Fibroblast of the aortic adventitia (primary cell): ENCODE results near the gene GLS. TPM values are rescaled to one million over a fixed set of nuclear protein-coding genes. Genes with fewer than 3 reads are reported as not detected.

Experiments
- DNase-seq: peaks from one replicate; pipeline ENCODE4 v3.0.0-alpha.2; 2010; ENCODE audit warnings: low read depth
- H3K4me3 ChIP-seq: 2 replicates; pipeline ENCODE4 v1.5.1; 2011; ENCODE audit warnings: low read depth, mild to moderate bottlenecking, control low read depth, low read length, moderate library complexity
- total RNA-seq: library from RNA; depleted of rRNA; stranded (reverse); fragments of >200 nt; gene quantifications from 2 replicates; pipeline ENCODE4 v1.2.3, GENCODE V29; 2012; ENCODE audit warnings: low replicate concordance
- TF ChIP-seq, protein P1 (sequence below): IDR thresholded peaks from 2 replicates; pipeline ENCODE4 v1.5.1; 2011; ENCODE audit warnings: mild to moderate bottlenecking, low read length, control low read depth, inconsistent platforms; ENCODE audit not compliant: insufficient read depth

GLS gene
- total RNA-seq, 1 donor, result 116 TPM

- H3K4me3 ChIP-seq, result no peak overlapping the region
- no peak for DNase-seq
- TF ChIP-seq, protein P1, sequence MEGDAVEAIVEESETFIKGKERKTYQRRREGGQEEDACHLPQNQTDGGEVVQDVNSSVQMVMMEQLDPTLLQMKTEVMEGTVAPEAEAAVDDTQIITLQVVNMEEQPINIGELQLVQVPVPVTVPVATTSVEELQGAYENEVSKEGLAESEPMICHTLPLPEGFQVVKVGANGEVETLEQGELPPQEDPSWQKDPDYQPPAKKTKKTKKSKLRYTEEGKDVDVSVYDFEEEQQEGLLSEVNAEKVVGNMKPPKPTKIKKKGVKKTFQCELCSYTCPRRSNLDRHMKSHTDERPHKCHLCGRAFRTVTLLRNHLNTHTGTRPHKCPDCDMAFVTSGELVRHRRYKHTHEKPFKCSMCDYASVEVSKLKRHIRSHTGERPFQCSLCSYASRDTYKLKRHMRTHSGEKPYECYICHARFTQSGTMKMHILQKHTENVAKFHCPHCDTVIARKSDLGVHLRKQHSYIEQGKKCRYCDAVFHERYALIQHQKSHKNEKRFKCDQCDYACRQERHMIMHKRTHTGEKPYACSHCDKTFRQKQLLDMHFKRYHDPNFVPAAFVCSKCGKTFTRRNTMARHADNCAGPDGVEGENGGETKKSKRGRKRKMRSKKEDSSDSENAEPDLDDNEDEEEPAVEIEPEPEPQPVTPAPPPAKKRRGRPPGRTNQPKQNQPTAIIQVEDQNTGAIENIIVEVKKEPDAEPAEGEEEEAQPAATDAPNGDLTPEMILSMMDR, result no peak
Observed at GRCh38 chr2:190887089-190887488, 6.5 kb downstream of the GLS start.

DNA sequence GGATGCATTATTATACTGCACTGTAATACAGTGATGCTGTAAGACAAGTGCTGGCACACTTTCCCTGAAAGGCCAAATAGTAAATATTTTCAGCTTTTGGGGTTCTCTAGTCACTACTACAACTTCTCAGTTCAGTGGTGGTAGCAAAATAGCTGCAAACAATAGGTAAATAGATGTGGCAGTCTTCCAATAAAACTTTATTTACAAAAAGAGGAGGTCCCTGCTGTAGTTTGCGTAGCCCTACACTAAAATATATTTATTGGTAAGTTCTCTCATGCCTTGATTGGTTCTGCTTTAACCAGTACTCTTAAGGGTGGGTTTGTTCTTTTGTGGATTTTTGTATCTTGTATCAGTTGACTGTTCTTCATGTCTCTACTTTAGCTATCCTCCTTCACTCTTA is 7.8 kb downstream of the GLS start:
- H3K4me3 ChIP-seq, result peak overlapping the region; percentile 36
- TF ChIP-seq, protein P1, result no peak
- no peak for DNase-seq

DNA sequence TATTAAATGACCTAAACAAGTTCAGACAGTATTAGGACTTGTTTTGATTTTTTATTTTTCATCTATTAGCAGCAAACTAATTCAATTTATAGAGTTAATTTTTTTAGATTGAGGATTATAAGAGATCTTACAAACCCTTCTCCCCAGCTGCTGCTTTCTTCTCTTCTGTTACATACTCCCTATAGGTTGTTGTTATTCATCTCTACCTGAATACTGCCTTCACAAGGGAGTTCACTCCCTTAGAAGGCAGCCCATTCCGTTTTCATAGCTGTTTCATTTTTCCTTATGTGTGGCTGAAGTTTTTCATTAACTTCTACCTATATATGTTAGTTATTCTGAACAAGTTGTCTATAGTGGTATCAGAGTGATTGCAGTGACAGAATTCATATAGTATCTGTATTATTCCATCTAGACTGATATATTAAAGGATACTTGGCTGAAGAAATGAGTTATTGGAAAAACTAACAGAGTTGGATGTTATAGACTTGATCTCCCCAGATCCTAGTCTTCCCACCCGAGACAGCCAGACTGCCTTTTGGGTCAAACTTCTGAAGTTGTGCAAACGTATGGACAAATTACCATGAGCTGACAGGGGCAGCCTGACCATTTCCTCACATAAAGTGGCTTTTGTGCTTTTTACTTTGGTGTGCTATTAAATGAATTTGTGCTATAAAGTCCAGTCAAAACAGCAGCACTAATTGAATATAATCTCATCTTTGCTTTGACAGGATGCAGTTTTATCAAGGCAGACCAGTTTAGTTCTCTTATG is 8.7 kb downstream of the GLS start:
- peak overlapping the region; percentile 15 for H3K4me3 ChIP-seq
- TF ChIP-seq, protein P1, result no peak
- no peak for DNase-seq

GRCh38 chr2:190891372-190891771 is 10.8 kb downstream of the GLS start:
- H3K4me3 ChIP-seq, result no peak overlapping the region
- no peak for DNase-seq
- TF ChIP-seq, protein P1, result no peak

DNA sequence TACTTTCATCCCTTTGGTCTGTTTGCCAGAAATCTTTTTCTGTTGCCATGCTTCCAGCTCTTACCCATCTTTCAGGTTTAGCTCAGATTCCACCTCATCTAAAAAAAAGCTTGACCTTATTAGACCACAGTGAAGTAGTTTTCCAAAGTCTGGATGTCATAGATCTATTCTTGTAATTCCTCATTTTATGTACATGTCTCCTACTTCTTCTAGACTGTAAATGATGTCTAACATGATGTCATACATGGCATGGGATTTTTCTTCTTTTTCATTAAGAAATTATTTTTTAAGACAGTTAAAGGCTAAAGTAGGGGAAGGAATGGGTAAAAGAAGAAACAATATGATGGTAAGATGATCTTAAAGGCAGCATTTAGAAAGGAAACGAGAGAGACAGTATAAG is 11.3 kb downstream of the GLS start:
- no peak for DNase-seq
- no peak overlapping the region for H3K4me3 ChIP-seq
- TF ChIP-seq, protein P1, result no peak

DNA sequence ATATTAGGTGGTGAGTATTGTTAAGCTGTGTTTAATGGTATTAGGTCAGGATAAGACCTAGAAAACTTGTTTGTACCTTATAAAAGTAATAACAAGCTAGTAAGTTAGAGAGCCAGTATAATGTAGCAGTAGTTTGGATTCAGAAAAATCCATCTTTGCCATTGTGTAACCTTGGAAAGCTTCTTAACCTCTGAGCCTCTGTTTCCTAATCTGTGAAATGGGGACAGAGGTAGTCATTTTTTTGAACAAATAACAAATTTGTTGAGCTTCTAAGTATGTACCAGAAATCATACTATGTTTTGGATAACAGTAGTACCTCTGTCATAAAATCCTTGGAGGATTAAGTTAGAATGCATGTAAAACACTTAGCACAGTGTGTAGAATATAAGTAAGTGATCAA is 12.5 kb downstream of the GLS start:
- TF ChIP-seq, protein P1, result no peak
- no peak for DNase-seq
- H3K4me3 ChIP-seq, result no peak overlapping the region

DNA sequence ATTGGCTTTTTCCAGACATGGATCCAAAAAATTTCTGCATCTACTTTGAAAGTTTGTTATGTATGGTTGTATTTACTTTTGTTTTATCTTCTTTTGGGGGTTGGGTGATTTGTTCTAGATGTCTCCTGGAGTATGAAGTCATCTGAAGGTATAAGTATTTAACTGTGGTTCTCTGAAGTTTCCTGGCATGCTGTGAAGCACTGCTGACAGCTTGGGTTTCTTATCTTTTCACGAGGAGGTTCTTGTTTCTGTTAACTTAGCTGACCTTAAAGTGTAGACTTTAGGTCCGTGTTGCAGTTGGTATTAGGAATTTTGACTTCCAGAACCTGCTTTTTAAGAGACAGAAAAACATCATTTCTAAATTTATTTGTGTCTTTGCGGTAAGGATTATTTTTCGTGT is 15.9 kb downstream of the GLS start:
- DNase-seq, result peak; percentile 18
- no peak overlapping the region for H3K4me3 ChIP-seq
- TF ChIP-seq, protein P1, result no peak
